OCI-LY7 (cell line): ENCODE measurements around the gene MYOZ2. TPM values are rescaled to one million over a fixed set of nuclear protein-coding genes. Genes with fewer than 3 reads are reported as not detected.

Experiments used
- BruUV-seq: library from RNA; stranded (reverse); fragments of 400-500 nt; replicated peaks from 2 replicates; lab custom pipeline; 2021; lab: Mats Ljungman, UMichigan
- CTCF ChIA-PET: fragments of 300-600 bp; sonication (Branson Sonifier 250); formaldehyde crosslinking; loops from one replicate; lab custom pipeline; 2022; ENCODE audit warnings: antibody characterized with exemption; ENCODE audit not compliant: unreplicated experiment; lab: Charles Lee
- POLR2A ChIA-PET: fragments of 300-600 bp; sonication (Branson Sonifier 250); formaldehyde crosslinking; loops from one replicate; lab custom pipeline; 2022; ENCODE audit warnings: antibody characterized with exemption; lab: Charles Lee
- DNase-seq: peaks from one replicate; pipeline ENCODE4 v3.0.0-alpha.2; 2015; ENCODE audit warnings: low spot score
- H2AFZ ChIP-seq: fragments of 200-600 bp; sonication (generic), shearing (Covaris generic); 2 replicates; pipeline ENCODE4 v1.6.1; 2014; ENCODE audit warnings: mild to moderate bottlenecking, antibody characterized with exemption, low read length, moderate library complexity
- H3K27ac ChIP-seq: fragments of 200-600 bp; sonication (generic); 2 replicates; pipeline ENCODE4 v1.5.1; 2014; ENCODE audit warnings: mixed run types, low read depth, mild to moderate bottlenecking, moderate library complexity, low read length, inconsistent platforms; ENCODE audit not compliant: poor library complexity, severe bottlenecking
- H3K36me3 ChIP-seq: fragments of 200-600 bp; sonication (generic); 2 replicates; pipeline ENCODE4 v1.6.1; 2014; ENCODE audit warnings: mild to moderate bottlenecking, antibody characterized with exemption, low read length, moderate library complexity, mixed read lengths; ENCODE audit not compliant: insufficient read depth
- H3K4me1 ChIP-seq: fragments of 200-600 bp; sonication (generic); 2 replicates; pipeline ENCODE4 v1.5.1; 2014; ENCODE audit warnings: mild to moderate bottlenecking, low read length; ENCODE audit not compliant: insufficient read depth, poor library complexity, severe bottlenecking
- H3K4me2 ChIP-seq: fragments of 200-600 bp; sonication (generic); 2 replicates; pipeline ENCODE4 v1.6.1; 2014; ENCODE audit warnings: mild to moderate bottlenecking, low read length
- H3K4me3 ChIP-seq: fragments of 200-600 bp; sonication (generic); 2 replicates; pipeline ENCODE4 v1.5.1; 2014; ENCODE audit warnings: mild to moderate bottlenecking, low read depth, low read length; ENCODE audit not compliant: poor library complexity, severe bottlenecking
- H3K79me2 ChIP-seq: fragments of 200-600 bp; sonication (generic); 2 replicates; pipeline ENCODE4 v1.6.1; 2016; ENCODE audit warnings: low read depth, mild to moderate bottlenecking, low read length, moderate library complexity, mixed read lengths; ENCODE audit not compliant: insufficient read depth
- H3K9me2 ChIP-seq: fragments of 200-600 bp; sonication (generic); 2 replicates; pipeline ENCODE4 v1.6.1; 2016; ENCODE audit warnings: mild to moderate bottlenecking, low read length, mixed read lengths; ENCODE audit not compliant: insufficient read depth
- H3K9me3 ChIP-seq: fragments of 200-600 bp; sonication (generic); 2 replicates; pipeline ENCODE4 v1.6.1; 2014; ENCODE audit warnings: mild to moderate bottlenecking, mixed run types, low read length, mixed read lengths
- H4K20me1 ChIP-seq: fragments of 200-600 bp; sonication (generic); 2 replicates; pipeline ENCODE4 v1.6.1; 2014; ENCODE audit warnings: mild to moderate bottlenecking, antibody characterized with exemption, low read length, moderate library complexity, mixed read lengths; ENCODE audit not compliant: insufficient read depth
- EZH2phosphoT487 ChIP-seq: fragments of 200-600 bp; sonication (generic); IDR thresholded peaks from 2 replicates; pipeline ENCODE4 v1.6.1; 2018; ENCODE audit warnings: low read depth, borderline replicate concordance, mild to moderate bottlenecking, mixed run types, antibody characterized with exemption, low read length, moderate library complexity, mixed read lengths
- intact Hi-C: fragments of 100-400 bp; cut with micrococcal nuclease; formaldehyde crosslinking; loops from one replicate; pipeline ENCODE4 v1.10.0; 2022; ENCODE audit not compliant: unreplicated experiment
- total RNA-seq, 2 experiments: library from RNA; depleted of rRNA in 1 of 2; stranded (reverse); fragments of >200 nt in 1 of 2; shearing (Covaris generic) in 1 of 2; gene quantifications; 2 replicates each; pipeline ENCODE4 v1.2.3, GENCODE V29; 2014 to 2022
- TF ChIP-seq, protein P1 (sequence below): fragments of 200-600 bp; sonication (generic); conservative IDR thresholded peaks from 2 replicates; pipeline ENCODE4 v1.5.1; 2014; ENCODE audit warnings: mild to moderate bottlenecking, antibody characterized with exemption, low read length, moderate library complexity, mixed read lengths

Gene MYOZ2
- total RNA-seq, 2 experiments from 2014 or later = not detected

DNA sequence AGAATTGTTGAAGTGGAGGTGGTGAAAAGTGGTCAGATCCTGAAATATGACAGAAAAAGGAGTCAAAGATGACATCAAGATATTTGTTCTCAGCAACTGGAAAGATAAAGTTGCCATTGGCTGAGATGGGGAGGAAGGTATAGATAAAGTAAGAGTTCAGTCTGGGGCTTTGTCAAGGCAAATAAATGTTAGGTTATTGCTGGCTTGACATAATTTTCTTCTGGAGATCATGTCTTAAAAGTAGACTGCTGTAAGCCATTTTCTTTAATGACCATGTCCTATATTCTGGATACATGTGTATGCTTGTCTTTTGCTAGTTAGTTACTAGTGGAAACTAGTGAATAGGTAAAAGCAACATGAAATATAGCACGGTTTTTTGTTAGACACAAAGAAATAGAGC, 82.5 kb downstream of the MYOZ2 start:
- intact Hi-C loops = no loop called here
- ChIA-PET CTCF (no interaction called here), POLR2A (no interaction called here)
- Histone ChIP-seq H3K79me2 (peaks cover 24% of the 10 kb centered on the region; the same call in 1 of the 2 replicates), H3K36me3 (peaks cover 30% of the 10 kb centered on the region), H3K9me3 (no peaks in the 10 kb centered on the region), H3K4me2 (no peak overlapping the region), H3K9me2 (no peaks in the 10 kb centered on the region), H4K20me1 (no peaks in the 10 kb centered on the region), H3K27ac (no peak overlapping the region), H3K4me1 (peaks cover 15% of the 10 kb centered on the region), H3K4me3 (no peak overlapping the region), H2AFZ (no peak overlapping the region)
- no peak for DNase-seq
- TF ChIP-seq, protein P1, sequence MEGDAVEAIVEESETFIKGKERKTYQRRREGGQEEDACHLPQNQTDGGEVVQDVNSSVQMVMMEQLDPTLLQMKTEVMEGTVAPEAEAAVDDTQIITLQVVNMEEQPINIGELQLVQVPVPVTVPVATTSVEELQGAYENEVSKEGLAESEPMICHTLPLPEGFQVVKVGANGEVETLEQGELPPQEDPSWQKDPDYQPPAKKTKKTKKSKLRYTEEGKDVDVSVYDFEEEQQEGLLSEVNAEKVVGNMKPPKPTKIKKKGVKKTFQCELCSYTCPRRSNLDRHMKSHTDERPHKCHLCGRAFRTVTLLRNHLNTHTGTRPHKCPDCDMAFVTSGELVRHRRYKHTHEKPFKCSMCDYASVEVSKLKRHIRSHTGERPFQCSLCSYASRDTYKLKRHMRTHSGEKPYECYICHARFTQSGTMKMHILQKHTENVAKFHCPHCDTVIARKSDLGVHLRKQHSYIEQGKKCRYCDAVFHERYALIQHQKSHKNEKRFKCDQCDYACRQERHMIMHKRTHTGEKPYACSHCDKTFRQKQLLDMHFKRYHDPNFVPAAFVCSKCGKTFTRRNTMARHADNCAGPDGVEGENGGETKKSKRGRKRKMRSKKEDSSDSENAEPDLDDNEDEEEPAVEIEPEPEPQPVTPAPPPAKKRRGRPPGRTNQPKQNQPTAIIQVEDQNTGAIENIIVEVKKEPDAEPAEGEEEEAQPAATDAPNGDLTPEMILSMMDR = no peak
- TF ChIP-seq EZH2phosphoT487 = no peak
- no TSS peak for BruUV-seq

DNA sequence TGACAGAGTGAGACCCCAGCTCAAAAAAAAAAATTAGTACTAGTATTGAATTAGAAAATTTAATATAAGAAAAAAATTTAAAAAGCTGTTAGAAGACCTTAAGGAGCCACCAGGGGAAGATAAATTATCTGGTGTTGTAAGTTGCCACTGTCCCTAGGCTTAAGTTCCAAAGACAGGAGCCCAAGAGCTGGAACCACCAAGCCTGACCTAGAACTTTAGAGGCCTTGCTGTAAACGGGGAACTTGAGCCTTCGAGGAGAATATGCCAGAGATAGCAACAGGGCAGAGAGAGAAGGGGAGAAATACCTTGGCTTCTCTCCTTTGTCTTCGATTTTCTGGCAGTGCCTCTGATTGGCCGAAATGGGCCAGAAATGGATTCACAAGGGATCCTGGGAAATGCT, 85.8 kb downstream of the MYOZ2 start:
- Histone ChIP-seq H4K20me1 (no peaks in the 10 kb centered on the region), H3K79me2 (no peaks in the 10 kb centered on the region), H3K9me3 (no peaks in the 10 kb centered on the region), H3K4me1 (no peaks in the 10 kb centered on the region), H3K9me2 (no peaks in the 10 kb centered on the region), H2AFZ (no peak overlapping the region), H3K4me3 (no peak overlapping the region), H3K27ac (no peak overlapping the region), H3K36me3 (peaks cover 30% of the 10 kb centered on the region), H3K4me2 (no peak overlapping the region)
- no peak for DNase-seq
- no peak for TF ChIP-seq EZH2phosphoT487
- TF ChIP-seq, protein P1 = no peak
- no TSS peak for BruUV-seq
- ChIA-PET POLR2A (interaction anchor here (0.7 to 1.0 kb wide), 2 partner anchors 9 to 1496 kb away, joined by 3 to 4 read pairs; partner anchors contain the start of gene USP53), CTCF (no interaction called here)
- intact Hi-C loops = no loop called here

DNA sequence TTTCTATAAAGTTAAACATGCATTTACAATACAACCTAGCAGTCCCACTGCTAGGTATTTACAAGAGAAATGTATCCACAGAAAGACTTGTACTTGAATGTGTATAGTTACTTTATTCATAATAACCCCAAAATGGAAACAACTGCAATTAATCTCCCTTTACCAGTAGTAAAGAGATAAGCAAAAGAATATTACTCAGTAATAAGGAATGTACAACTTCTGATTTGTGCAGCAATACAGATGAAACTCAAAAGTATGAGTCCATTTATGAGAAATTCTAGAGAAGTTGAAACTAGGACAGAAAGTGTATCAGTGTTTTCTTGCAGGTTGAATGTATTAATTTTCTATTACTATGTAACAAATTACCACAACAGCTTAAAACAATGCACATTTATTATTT, 92.1 kb downstream of the MYOZ2 start:
- CTCF ChIA-PET = no interaction called here
- BruUV-seq = no TSS peak
- Histone ChIP-seq H3K4me2 (no peak overlapping the region), H3K9me3 (no peaks in the 10 kb centered on the region), H3K79me2 (no peaks in the 10 kb centered on the region), H3K4me3 (no peak overlapping the region), H3K36me3 (peaks cover 4% of the 10 kb centered on the region; the same call in 1 of the 2 replicates), H3K9me2 (no peaks in the 10 kb centered on the region), H2AFZ (no peak overlapping the region), H3K27ac (no peak overlapping the region), H3K4me1 (peaks cover 1% of the 10 kb centered on the region), H4K20me1 (no peaks in the 10 kb centered on the region)
- no peak for DNase-seq
- TF ChIP-seq, protein P1 = no peak
- TF ChIP-seq EZH2phosphoT487 = no peak
- intact Hi-C loops = no loop called here
- POLR2A ChIA-PET = interaction anchor here (0.7 kb wide), 1 partner anchor 109 kb away, joined by 3 read pairs; no protein-coding TSS in a partner anchor
